Left lung (tissue), 10 donors: ENCODE data around the gene GTPBP10. TPM values are rescaled to one million over a fixed set of nuclear protein-coding genes. Genes with fewer than 3 reads are reported as not detected.
"Not testable (repeated sequence)": the region's sequence is repeated elsewhere in the genome, so short reads cannot be mapped to it uniquely, and the experiment has no call there.

Experiments used
- ATAC-seq: fragments of 200-7000 bp; cut with Tn5 transposase; one replicate; pipeline ENCODE4 v1.9.1; 2020; ENCODE audit warnings: moderate library complexity
- DNase-seq, 4 donors: peaks; one replicate each; pipeline ENCODE4 v3.0.0-alpha.2; 2013 to 2020
- H3K27ac ChIP-seq, 2 donors: fragments of 200-600 bp; sonication (generic) in 1 of 2; one replicate each; pipeline versions ENCODE4 v1.5.0 to v1.8.0; 2020 to 2021
- H3K27me3 ChIP-seq, 2 donors: fragments of 200-600 bp; sonication (generic) in 1 of 2; one replicate each; pipeline versions ENCODE4 v1.5.0 to v1.8.0; 2020 to 2021
- H3K36me3 ChIP-seq, 2 donors: fragments of 200-600 bp; sonication (generic) in 1 of 2; one replicate each; pipeline versions ENCODE4 v1.5.0 to v1.8.0; 2020 to 2021
- H3K4me1 ChIP-seq, 2 donors: fragments of 200-600 bp; one replicate each; pipeline ENCODE4 v1.8.0; 2021
- H3K4me3 ChIP-seq, 2 donors: fragments of 200-600 bp; sonication (generic) in 1 of 2; one replicate each; pipeline versions ENCODE4 v1.5.0 to v1.8.0; 2020 to 2021; ENCODE audit warnings: mild to moderate bottlenecking in 1 of 2
- H3K9me3 ChIP-seq, 2 donors: fragments of 200-600 bp; sonication (generic) in 1 of 2; one replicate each; pipeline versions ENCODE4 v1.5.0 to v1.8.0; 2020 to 2021
- intact Hi-C, 2 donors: fragments of 100-400 bp; cut with DNase I; formaldehyde crosslinking; loops; one replicate each; pipeline versions ENCODE4 v1.11.2 to v1.14.2; 2022
- polyA plus RNA-seq, 6 donors: library from polyadenylated mRNA; unstranded; fragments of 120-200 nt; gene quantifications; one replicate each; pipeline ENCODE4 v1.2.1, GENCODE V29; 2013; ENCODE audit not compliant: insufficient read length in 6 of 6
- total RNA-seq, 2 donors: library from RNA; stranded (reverse); fragmentation: NEBNext Ultra II Directional; extraction: Animal tissue kit (Norgen Biotek cat#: 25700); gene quantifications; one replicate each; pipeline ENCODE4 v1.2.1, GENCODE V29; 2021
- TF ChIP-seq, protein P1 (sequence below), 2 donors: fragments of 200-600 bp; sonication (generic) in 1 of 2; IDR thresholded peaks; one replicate each; pipeline versions ENCODE4 v1.5.0 to v1.8.0; 2021; ENCODE audit warnings: antibody characterized with exemption in 2 of 2
- donor health status: DM: no; HTN: yes; CAD: no.
- donor health status: DM: no; HTN: no; CAD: no.

GTPBP10 gene
- total and polyA plus RNA-seq, 8 donors, result 15.5 to 26.5 (median 23.7) TPM

DNA sequence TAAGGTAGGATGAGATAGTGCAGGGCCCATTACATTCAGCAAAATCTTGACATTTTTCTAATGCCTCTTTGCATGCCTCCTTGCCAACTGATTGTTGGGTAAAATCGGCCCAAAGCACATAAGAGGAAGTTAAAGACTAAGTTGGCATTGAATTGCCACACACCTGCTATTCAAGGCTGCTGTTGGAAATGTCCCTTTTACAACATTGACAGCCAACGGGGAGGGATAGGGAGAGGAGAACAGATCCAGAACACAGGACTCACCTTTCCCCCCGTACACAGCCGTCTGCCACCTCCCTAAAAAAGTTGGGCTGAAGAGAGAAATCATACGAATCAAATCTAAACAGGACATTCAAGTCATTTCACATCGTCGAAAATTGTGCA, 26.1 kb upstream of the GTPBP10 start:
- Histone ChIP-seq H3K27ac (no peak overlapping the region), H3K36me3 (no peaks in the 10 kb centered on the region), H3K4me3 (peak overlapping the region in 1 of 2 donors; percentile 3), H3K27me3 (peaks cover 43 to 76% of the 10 kb centered on the region in 2 donors), H3K9me3 (no peaks in the 10 kb centered on the region), H3K4me1 (peaks cover 0 to 7% of the 10 kb centered on the region in 2 donors)
- DNase-seq (no peak), ATAC-seq (no peak)
- TF ChIP-seq, protein P1, sequence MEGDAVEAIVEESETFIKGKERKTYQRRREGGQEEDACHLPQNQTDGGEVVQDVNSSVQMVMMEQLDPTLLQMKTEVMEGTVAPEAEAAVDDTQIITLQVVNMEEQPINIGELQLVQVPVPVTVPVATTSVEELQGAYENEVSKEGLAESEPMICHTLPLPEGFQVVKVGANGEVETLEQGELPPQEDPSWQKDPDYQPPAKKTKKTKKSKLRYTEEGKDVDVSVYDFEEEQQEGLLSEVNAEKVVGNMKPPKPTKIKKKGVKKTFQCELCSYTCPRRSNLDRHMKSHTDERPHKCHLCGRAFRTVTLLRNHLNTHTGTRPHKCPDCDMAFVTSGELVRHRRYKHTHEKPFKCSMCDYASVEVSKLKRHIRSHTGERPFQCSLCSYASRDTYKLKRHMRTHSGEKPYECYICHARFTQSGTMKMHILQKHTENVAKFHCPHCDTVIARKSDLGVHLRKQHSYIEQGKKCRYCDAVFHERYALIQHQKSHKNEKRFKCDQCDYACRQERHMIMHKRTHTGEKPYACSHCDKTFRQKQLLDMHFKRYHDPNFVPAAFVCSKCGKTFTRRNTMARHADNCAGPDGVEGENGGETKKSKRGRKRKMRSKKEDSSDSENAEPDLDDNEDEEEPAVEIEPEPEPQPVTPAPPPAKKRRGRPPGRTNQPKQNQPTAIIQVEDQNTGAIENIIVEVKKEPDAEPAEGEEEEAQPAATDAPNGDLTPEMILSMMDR (IDR thresholded peaks at IDR 0.05), result no peak
- intact Hi-C loops, result no loop called here

DNA sequence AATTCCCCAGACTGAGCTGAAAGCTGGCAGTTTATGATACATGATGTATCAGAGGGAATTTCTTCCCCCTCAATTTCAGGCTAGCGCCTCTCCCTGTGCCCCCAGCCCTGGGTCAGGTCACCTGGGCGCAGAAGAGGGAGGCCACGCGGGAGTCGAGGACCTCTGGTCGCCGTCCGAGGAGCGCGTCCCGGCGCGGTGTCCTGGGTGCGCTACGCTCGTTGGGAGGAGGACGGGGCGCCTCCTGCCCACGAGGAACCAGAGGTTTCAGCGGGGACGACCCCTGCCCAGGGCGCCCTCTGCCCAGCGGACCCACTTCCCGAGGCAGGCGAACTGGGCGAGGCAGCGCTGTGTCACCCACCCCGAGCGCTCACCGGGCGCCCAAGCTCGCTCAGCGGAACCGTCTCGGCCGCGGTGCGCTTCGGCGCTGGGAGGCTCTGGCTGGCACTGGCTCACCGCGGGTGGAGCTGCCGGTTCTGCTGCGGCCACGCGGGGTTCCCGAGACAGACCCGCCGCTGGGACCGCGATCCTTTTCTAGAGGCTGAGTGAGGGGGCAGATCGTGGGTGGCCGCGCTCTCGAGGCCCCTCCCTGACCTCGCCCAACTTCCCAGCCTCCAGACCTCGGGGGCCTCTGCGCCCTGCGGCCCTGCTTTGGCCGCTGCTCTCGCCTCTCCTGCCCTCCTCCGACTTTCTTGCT, 25.6 kb upstream of the GTPBP10 start, which contains the start of gene FAM237B:
FAM237B (minus strand) TSS at position 504 of the 694 bp plus-strand sequence. CDS start 1,556 bp downstream, outside the sequence.
- Histone ChIP-seq H3K9me3 (no peaks in the 10 kb centered on the region), H3K4me3 (peak within 1 kb of the TSS in 1 of 2 donors; percentile 3), H3K27me3 (peaks cover 43 to 77% of the 10 kb centered on the region in 2 donors), H3K36me3 (no peaks in the 10 kb centered on the region), H3K27ac (no peak within 1 kb of the TSS), H3K4me1 (peaks cover 0 to 7% of the 10 kb centered on the region in 2 donors)
- ATAC-seq, result peak; percentile 56
- DNase-seq, result peak in 2 of 4 donors; percentile 9 to 80
- TF ChIP-seq, protein P1 (IDR thresholded peaks at IDR 0.05), result no peak
- intact Hi-C loops, result no loop called here

DNA sequence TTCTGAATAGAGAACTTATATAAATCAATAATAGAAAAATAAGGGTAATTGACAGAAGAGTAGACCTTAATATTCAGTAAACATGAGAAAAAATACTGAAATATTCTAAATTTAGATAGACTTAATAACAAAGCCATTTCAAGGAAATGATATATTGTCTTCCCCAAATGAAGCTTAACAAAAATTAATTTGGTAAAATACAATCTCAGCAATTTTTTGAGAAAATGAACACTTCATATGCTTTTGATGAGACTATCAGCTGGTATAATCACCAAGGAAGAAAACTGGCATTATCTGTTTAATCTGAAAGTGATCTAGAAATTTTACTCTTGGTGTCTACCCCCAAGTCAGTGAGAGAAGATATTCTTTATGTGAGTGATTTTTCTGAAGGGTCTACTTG, 23.7 kb upstream of the GTPBP10 start:
- no peak for ATAC-seq
- H3K27me3 ChIP-seq, result peaks cover 43 to 73% of the 10 kb centered on the region in 2 donors
- H3K4me1 ChIP-seq, result peaks cover 0 to 7% of the 10 kb centered on the region in 2 donors
- TF ChIP-seq, protein P1 (IDR thresholded peaks at IDR 0.05), result no peak
- H3K27ac ChIP-seq, result no peak overlapping the region
- H3K36me3 ChIP-seq, result no peaks in the 10 kb centered on the region
- DNase-seq, result no peak
- H3K9me3 ChIP-seq, result no peaks in the 10 kb centered on the region
- H3K4me3 ChIP-seq, result no peak overlapping the region
- intact Hi-C loops, result no loop called here

DNA sequence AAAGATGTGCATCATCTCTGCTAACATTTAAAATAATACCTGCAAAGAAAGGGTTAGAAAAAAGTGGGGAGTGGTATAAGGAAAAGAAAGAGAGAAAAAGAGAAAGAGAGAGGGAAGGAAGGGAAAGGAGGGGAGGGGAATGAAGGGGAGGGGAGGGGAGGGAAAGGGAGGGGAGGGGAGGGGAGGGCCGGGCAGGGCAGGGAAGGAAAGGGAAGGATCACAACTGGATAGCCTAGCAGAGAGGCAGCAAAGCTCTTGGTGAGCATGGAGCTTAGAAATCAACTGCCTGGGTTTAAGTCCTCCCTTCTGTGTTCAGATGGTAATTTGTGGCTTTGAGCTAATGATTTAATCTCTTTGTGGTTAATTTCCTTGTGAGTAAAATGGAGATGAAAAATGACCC, 20.0 kb upstream of the GTPBP10 start:
- Histone ChIP-seq H3K27ac (no peak overlapping the region), H3K4me1 (no peaks in the 10 kb centered on the region), H3K9me3 (no peaks in the 10 kb centered on the region), H3K4me3 (no peak overlapping the region), H3K36me3 (no peaks in the 10 kb centered on the region), H3K27me3 (peaks cover 14 to 38% of the 10 kb centered on the region in 2 donors)
- intact Hi-C loops, result no loop called here
- DNase-seq (no peak), ATAC-seq (no peak)
- TF ChIP-seq, protein P1 (IDR thresholded peaks at IDR 0.05), result no peak

DNA sequence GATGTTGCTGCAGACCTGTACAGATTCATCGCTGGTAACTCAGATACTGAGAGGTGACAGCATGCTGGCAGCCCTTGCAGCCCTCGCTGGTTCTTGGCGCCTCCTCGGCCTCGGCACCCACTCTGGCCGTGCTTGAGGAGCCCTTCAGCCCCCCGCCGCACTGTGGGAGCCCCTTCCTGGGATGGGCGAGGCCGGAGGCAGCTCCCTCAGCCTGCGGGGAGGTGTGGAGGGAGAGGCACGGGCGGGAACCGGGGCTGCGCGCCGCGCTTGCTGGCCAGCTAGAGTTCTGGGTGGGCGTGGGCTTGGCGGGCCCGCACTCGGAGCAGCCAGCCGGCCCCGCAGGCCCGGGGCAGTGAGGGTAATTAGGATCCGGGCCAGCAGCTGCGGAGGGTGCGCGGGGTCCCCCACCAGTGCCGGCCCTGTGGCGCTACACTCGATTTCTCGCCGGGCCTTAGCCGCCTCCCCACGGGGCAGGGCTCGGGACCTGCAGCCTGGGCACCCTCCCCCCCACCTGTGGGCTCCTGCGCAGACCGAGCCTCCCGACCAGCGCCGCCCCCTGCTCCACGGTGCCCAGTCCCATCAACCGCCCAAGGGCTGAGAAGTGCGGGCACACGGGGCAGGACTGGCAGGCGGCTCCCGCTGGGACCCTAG, 12.2 kb upstream of the GTPBP10 start:
- TF ChIP-seq, protein P1 (IDR thresholded peaks at IDR 0.05), result no peak
- H3K27ac ChIP-seq, result no peak overlapping the region
- no peaks in the 10 kb centered on the region for H3K4me1 ChIP-seq
- H3K4me3 ChIP-seq, result no peak overlapping the region
- ATAC-seq, result no peak
- no peaks in the 10 kb centered on the region for H3K27me3 ChIP-seq
- peak in 1 of 4 donors; percentile 77 for DNase-seq
- intact Hi-C loops, result no loop called here
- H3K36me3 ChIP-seq, result no peaks in the 10 kb centered on the region
- no peaks in the 10 kb centered on the region for H3K9me3 ChIP-seq

DNA sequence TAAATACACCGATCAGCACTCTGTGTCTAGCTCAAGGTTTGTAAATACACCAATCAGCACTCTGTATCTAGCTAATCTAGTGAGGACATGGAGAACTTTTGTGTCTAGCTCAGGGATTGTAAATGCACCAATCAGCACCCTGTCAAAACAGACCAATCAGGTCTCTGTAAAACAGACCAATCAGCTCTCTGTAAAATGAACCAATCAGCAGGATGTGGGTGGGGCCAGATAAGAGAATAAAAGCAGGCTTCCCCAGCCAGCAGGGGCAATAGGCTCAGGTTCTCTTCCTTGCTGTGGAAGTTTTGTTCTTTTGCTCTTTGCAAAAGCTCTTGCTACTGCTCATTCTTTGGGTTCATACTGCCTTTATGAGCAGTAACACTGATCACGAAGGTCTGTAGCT, 11.6 kb upstream of the GTPBP10 start:
- intact Hi-C loops, ATAC-seq, H3K27ac ChIP-seq, H3K27me3 ChIP-seq, DNase-seq, H3K36me3 ChIP-seq, H3K4me3 ChIP-seq, H3K4me1 ChIP-seq, H3K9me3 ChIP-seq: not testable (repeated sequence)
